Measurements from ENCODE around the gene GREB1.
A peak's percentile ranks its signal among the peaks of the same experiment; 100 is the strongest.

GREB1 gene

GRCh38 chr2:11509657-11510360, 24.0 kb upstream of the GREB1 start:
- DNase-seq, result no peak

GRCh38 chr2:11512431-11512830, 21.4 kb upstream of the GREB1 start:
- DNase-seq, result no peak

GRCh38 chr2:11513319-11513718, 20.5 kb upstream of the GREB1 start:
- no peak for DNase-seq

GRCh38 chr2:11514081-11514730, 19.6 kb upstream of the GREB1 start:
- DNase-seq, result no peak

- DNase-seq, result no peak
Observed at GRCh38 chr2:11514904-11515303, 18.9 kb upstream of the GREB1 start.

GRCh38 chr2:11515490-11515981, 18.3 kb upstream of the GREB1 start:
- peak; percentile 81 for DNase-seq

- no peak for DNase-seq
Observed at GRCh38 chr2:11516984-11517648, 16.7 kb upstream of the GREB1 start.

- DNase-seq, result no peak
Observed at GRCh38 chr2:11517906-11518305, 15.9 kb upstream of the GREB1 start.

- no peak for DNase-seq
Observed at GRCh38 chr2:11520092-11520693, 13.7 kb upstream of the GREB1 start.

GRCh38 chr2:11521775-11522174, 12.1 kb upstream of the GREB1 start:
- DNase-seq, result no peak

- DNase-seq, result no peak
Observed at GRCh38 chr2:11524470-11524869, 9.4 kb upstream of the GREB1 start.

- DNase-seq, result no peak
Observed at GRCh38 chr2:11525762-11526161, 8.1 kb upstream of the GREB1 start.

GRCh38 chr2:11527001-11527400, 6.8 kb upstream of the GREB1 start:
- no peak for DNase-seq

- no peak for DNase-seq
Observed at GRCh38 chr2:11528228-11528627, 5.6 kb upstream of the GREB1 start.

- DNase-seq, result peak; percentile 10
Observed at GRCh38 chr2:11530864-11531465, 2.9 kb upstream of the GREB1 start.

- DNase-seq, result peak; percentile 50
Observed at GRCh38 chr2:11532416-11533055, 1.3 kb upstream of the GREB1 start.

GRCh38 chr2:11534071-11534745, 363 bp downstream of the GREB1 start:
- DNase-seq, result no peak

- no peak for DNase-seq
Observed at GRCh38 chr2:11534746-11535484, 1.1 kb downstream of the GREB1 start.

- DNase-seq, result no peak
Observed at GRCh38 chr2:11535899-11536344, 2.1 kb downstream of the GREB1 start.

- no peak for DNase-seq
Observed at GRCh38 chr2:11537951-11538350, 4.1 kb downstream of the GREB1 start.
